CD14-positive monocyte (primary cell): ENCODE measurements around the gene NXPH3. TPM values are rescaled to one million over a fixed set of nuclear protein-coding genes. Genes with fewer than 3 reads are reported as not detected.
A peak's percentile ranks its signal among the peaks of the same experiment; 100 is the strongest.

Experiments used
- DNase-seq, 3 donors: peaks; one replicate each; pipeline ENCODE4 v3.0.0-alpha.2; 2011 to 2022
- H2AFZ ChIP-seq: 2 replicates; pipeline ENCODE4 v1.6.0; 2012; ENCODE audit warnings: mild to moderate bottlenecking, low read depth, low read length, inconsistent platforms; ENCODE audit not compliant: insufficient read depth, poor library complexity, severe bottlenecking
- H3K27ac ChIP-seq, 2 donors: 1 replicate in 1 of 2; 2 replicates in 1 of 2; pipeline ENCODE4 v1.5.1; 2012 to 2013; ENCODE audit warnings: low read length in 2 of 2, control low read depth in 1 of 2, inconsistent platforms in 1 of 2, low read depth in 1 of 2, mild to moderate bottlenecking in 1 of 2
- H3K27me3 ChIP-seq, 2 donors: one replicate each; pipeline versions ENCODE4 v1.6.0 to v1.6.1; 2011 to 2013; ENCODE audit warnings: low read length in 2 of 2; ENCODE audit not compliant: control insufficient read depth in 2 of 2, insufficient read depth in 2 of 2
- H3K36me3 ChIP-seq, 2 donors: replicated peaks in 1 of 2; 1 replicate in 1 of 2; 2 replicates in 1 of 2; pipeline versions ENCODE4 v1.5.1 to v1.6.1; 2012 to 2013; ENCODE audit warnings: low read length in 2 of 2, control low read depth in 1 of 2, inconsistent platforms in 1 of 2, mild to moderate bottlenecking in 1 of 2; ENCODE audit not compliant: insufficient read depth in 2 of 2, control insufficient read depth in 1 of 2
- H3K4me1 ChIP-seq, 2 donors: 1 replicate in 1 of 2; 2 replicates in 1 of 2; pipeline versions ENCODE4 v1.5.1 to v1.6.1; 2012 to 2013; ENCODE audit warnings: low read length in 2 of 2, control low read depth in 1 of 2, inconsistent platforms in 1 of 2, mild to moderate bottlenecking in 1 of 2, moderate library complexity in 1 of 2; ENCODE audit not compliant: insufficient read depth in 2 of 2, control insufficient read depth in 1 of 2
- H3K4me2 ChIP-seq: replicated peaks from 2 replicates; pipeline ENCODE3; 2012; ENCODE audit warnings: low read length, moderate library complexity, mild to moderate bottlenecking; ENCODE audit not compliant: poor library complexity, severe bottlenecking; ENCODE audit errors: extremely low read depth
- H3K4me3 ChIP-seq, 3 experiments: fragments of 200-600 bp in 1 of 3; sonication (generic) in 1 of 3; replicated peaks in 1 of 3; 1 replicate in 2 of 3; 2 replicates in 1 of 3; pipeline ENCODE4 v1.5.1; 2011 to 2013; ENCODE audit warnings: low read length in 3 of 3, mild to moderate bottlenecking in 3 of 3, control low read depth in 2 of 3, low read depth in 2 of 3, inconsistent platforms in 1 of 3, moderate library complexity in 1 of 3
- H3K79me2 ChIP-seq: 2 replicates; pipeline ENCODE4 v1.6.0; 2012; ENCODE audit warnings: mild to moderate bottlenecking, control low read depth, inconsistent platforms, low read length, moderate library complexity; ENCODE audit not compliant: insufficient read depth
- H3K9ac ChIP-seq: 2 replicates; pipeline ENCODE4 v1.6.0; 2017; ENCODE audit warnings: low read length, mild to moderate bottlenecking; ENCODE audit not compliant: insufficient read depth, poor library complexity, severe bottlenecking
- H3K9me3 ChIP-seq, 2 donors: replicated peaks in 1 of 2; 1 replicate in 1 of 2; 2 replicates in 1 of 2; pipeline versions ENCODE4 v1.5.1 to v1.6.1; 2012 to 2013; ENCODE audit warnings: low read length in 2 of 2, control low read depth in 1 of 2; ENCODE audit not compliant: control insufficient read depth in 1 of 2, insufficient read depth in 1 of 2
- H4K20me1 ChIP-seq: 2 replicates; pipeline ENCODE4 v1.6.0; 2012; ENCODE audit warnings: mild to moderate bottlenecking, low read length, control low read depth, moderate library complexity; ENCODE audit not compliant: insufficient read depth
- H3K27ac Mint-ChIP-seq, 7 donors: one replicate each; pipeline ENCODE4 v1.8.0; 2020; ENCODE audit warnings: mild to moderate bottlenecking in 7 of 7, mixed read lengths in 7 of 7, moderate library complexity in 6 of 7, inconsistent platforms in 2 of 7
- H3K27me3 Mint-ChIP-seq, 3 donors: one replicate each; pipeline ENCODE4 v1.8.0; 2021 to 2022; ENCODE audit warnings: low read depth in 3 of 3, mild to moderate bottlenecking in 3 of 3, mixed read lengths in 3 of 3, moderate library complexity in 3 of 3, inconsistent platforms in 1 of 3
- H3K36me3 Mint-ChIP-seq, 2 donors: one replicate each; pipeline ENCODE4 v1.8.0; 2020; ENCODE audit warnings: mixed read lengths in 2 of 2, inconsistent platforms in 1 of 2, mild to moderate bottlenecking in 1 of 2
- H3K4me1 Mint-ChIP-seq: one replicate; pipeline ENCODE4 v1.8.0; 2020; ENCODE audit warnings: mild to moderate bottlenecking, mixed read lengths
- H3K4me3 Mint-ChIP-seq, 2 donors: one replicate each; pipeline ENCODE4 v1.8.0; 2020; ENCODE audit warnings: mild to moderate bottlenecking in 2 of 2, mixed read lengths in 2 of 2, moderate library complexity in 1 of 2
- H3K9me3 Mint-ChIP-seq, 7 donors: one replicate each; pipeline ENCODE4 v1.8.0; 2020 to 2022; ENCODE audit warnings: mixed read lengths in 7 of 7, mild to moderate bottlenecking in 6 of 7, moderate library complexity in 6 of 7, inconsistent platforms in 2 of 7
- CTCF ChIP-seq: fragments of 200-600 bp; IDR thresholded peaks from one replicate; pipeline ENCODE4 v1.8.0; 2022; ENCODE audit warnings: antibody characterized with exemption, mild to moderate bottlenecking
- WGBS: methylation state at CpG from one replicate; pipeline ENCODE4 v1.1.5; 2013; ENCODE audit warnings: missing lambda C conversion rate; ENCODE audit not compliant: insufficient coverage; 5-methylcytosine and 5-hydroxymethylcytosine counted together
- intact Hi-C, 2 donors: fragments of 100-400 bp; cut with micrococcal nuclease; formaldehyde crosslinking; loops; one replicate each; pipeline versions ENCODE4 v1.15.0 to v1.15.1; 2023
- polyA plus RNA-seq, 3 donors: library from polyadenylated mRNA; depleted of rRNA in 1 of 3; unstranded in 2 of 3; stranded (reverse) in 1 of 3; fragments of 300-500 nt in 2 of 3; fragments of >200 nt in 1 of 3; fragmentation: Illumina TruSeq in 2 of 3; gene quantifications; 1 replicate in 2 of 3; 2 replicates in 1 of 3; pipeline ENCODE4 v1.2.3, GENCODE V29; 2012 to 2021

Gene NXPH3
- polyA plus RNA-seq, 3 donors: not detected

- H3K4me3 Mint-ChIP-seq: no peak overlapping the region
- H3K36me3 Mint-ChIP-seq: peaks cover 76 to 88% of the 10 kb centered on the region in 2 donors
- no peak overlapping the region for H3K4me2 ChIP-seq
- peaks cover 0 to 2% (median 0%) of the 10 kb centered on the region in 7 donors for H3K9me3 Mint-ChIP-seq
- WGBS: 43% methylated on average over 4 of the region's 4 CpGs
- H3K27me3 Mint-ChIP-seq: peaks cover 0 to 1% (median 0%) of the 10 kb centered on the region in 3 donors
- H3K9me3 ChIP-seq: no peaks in the 10 kb centered on the region
- no peak overlapping the region for H3K9ac ChIP-seq
- intact Hi-C loops: loop anchor here in 1 of 2 donors (10.0 kb wide), 1 partner anchor 57 kb away; no protein-coding TSS in a partner anchor
- no peak for DNase-seq
- H2AFZ ChIP-seq: no peak overlapping the region
- TF ChIP-seq CTCF: no peak
- H3K27me3 ChIP-seq: no peaks in the 10 kb centered on the region
- peaks cover 56 to 95% of the 10 kb centered on the region in 2 donors for H3K36me3 ChIP-seq
- no peak overlapping the region for H3K4me3 ChIP-seq
- H3K4me1 ChIP-seq: peaks cover 8% of the 10 kb centered on the region in 2 donors
- H3K27ac ChIP-seq: peak overlapping the region in 1 of 2 donors; percentile 60
- H4K20me1 ChIP-seq: peaks cover 37% of the 10 kb centered on the region
- no peaks in the 10 kb centered on the region for H3K79me2 ChIP-seq
- H3K27ac Mint-ChIP-seq: no peak overlapping the region
- H3K4me1 Mint-ChIP-seq: peaks cover 11% of the 10 kb centered on the region
Observed at GRCh38 chr17:49597436-49597835, 21.8 kb downstream of the NXPH3 start.

- intact Hi-C loops: loop anchor here in 1 of 2 donors (10.0 kb wide), 1 partner anchor 57 kb away; no protein-coding TSS in a partner anchor
- DNase-seq: no peak
- H3K9me3 Mint-ChIP-seq: peaks cover 0 to 2% (median 0%) of the 10 kb centered on the region in 7 donors
- H3K27ac Mint-ChIP-seq: peak overlapping the region in 3 of 7 donors; percentile 18 to 38 (median 20)
- H3K9me3 ChIP-seq: no peaks in the 10 kb centered on the region
- H3K4me2 ChIP-seq: no peak overlapping the region
- H3K4me1 Mint-ChIP-seq: peaks cover 16% of the 10 kb centered on the region
- H3K4me3 Mint-ChIP-seq: no peak overlapping the region
- H3K4me3 ChIP-seq: no peak overlapping the region
- H3K79me2 ChIP-seq: no peaks in the 10 kb centered on the region
- peaks cover 0 to 1% (median 0%) of the 10 kb centered on the region in 3 donors for H3K27me3 Mint-ChIP-seq
- H4K20me1 ChIP-seq: peaks cover 37% of the 10 kb centered on the region
- H3K9ac ChIP-seq: no peak overlapping the region
- H3K36me3 ChIP-seq: peaks cover 61 to 95% of the 10 kb centered on the region in 2 donors
- H3K36me3 Mint-ChIP-seq: peaks cover 78 to 88% of the 10 kb centered on the region in 2 donors
- H3K4me1 ChIP-seq: peaks cover 8% of the 10 kb centered on the region in 2 donors
- WGBS: 96% methylated on average over 3 of the region's 8 CpGs
- no peaks in the 10 kb centered on the region for H3K27me3 ChIP-seq
- no peak for TF ChIP-seq CTCF
- peak overlapping the region in 1 of 2 donors; percentile 60 for H3K27ac ChIP-seq
- no peak overlapping the region for H2AFZ ChIP-seq
Observed at GRCh38 chr17:49597928-49598655, 22.4 kb downstream of the NXPH3 start.
